Dedifferentiated amniotic fluid mesenchymal stem cell (primary cell): ENCODE measurements around the gene SV2C.
"Not testable (repeated sequence)": the region's sequence is repeated elsewhere in the genome, so short reads cannot be mapped to it uniquely, and the experiment has no call there.

Experiments used
- DNase-seq: peaks from one replicate; pipeline ENCODE4 v3.0.0-alpha.2; 2016; ENCODE audit errors: extremely low spot score

SV2C gene

DNA sequence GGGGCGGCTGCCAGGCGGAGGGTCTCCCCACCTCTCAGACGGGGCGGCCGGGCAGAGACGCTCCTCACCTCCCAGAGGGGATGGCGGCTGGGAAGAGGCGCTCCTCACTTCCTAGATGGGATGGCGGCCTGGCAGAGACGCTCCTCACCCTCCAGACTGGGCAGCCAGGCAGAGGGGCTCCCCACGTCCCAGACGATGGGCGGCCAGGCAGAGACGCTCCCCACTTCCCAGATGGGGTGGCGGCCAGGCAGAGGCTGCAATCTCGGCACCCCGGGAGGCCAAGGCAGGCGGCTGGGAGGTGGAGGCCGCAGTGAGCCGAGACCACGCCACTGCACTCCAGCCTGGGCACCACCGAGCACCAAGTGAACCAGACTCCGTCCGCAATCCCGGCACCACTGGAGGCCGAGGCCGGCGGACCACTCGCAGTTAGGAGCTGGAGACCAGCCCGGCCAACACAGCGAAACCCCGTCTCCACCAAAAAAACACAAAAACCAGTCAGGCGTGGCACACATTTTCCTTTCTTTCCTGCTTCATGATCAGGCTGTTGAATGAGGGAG is 253.1 kb downstream of the SV2C start:
- not testable (repeated sequence) for DNase-seq

DNA sequence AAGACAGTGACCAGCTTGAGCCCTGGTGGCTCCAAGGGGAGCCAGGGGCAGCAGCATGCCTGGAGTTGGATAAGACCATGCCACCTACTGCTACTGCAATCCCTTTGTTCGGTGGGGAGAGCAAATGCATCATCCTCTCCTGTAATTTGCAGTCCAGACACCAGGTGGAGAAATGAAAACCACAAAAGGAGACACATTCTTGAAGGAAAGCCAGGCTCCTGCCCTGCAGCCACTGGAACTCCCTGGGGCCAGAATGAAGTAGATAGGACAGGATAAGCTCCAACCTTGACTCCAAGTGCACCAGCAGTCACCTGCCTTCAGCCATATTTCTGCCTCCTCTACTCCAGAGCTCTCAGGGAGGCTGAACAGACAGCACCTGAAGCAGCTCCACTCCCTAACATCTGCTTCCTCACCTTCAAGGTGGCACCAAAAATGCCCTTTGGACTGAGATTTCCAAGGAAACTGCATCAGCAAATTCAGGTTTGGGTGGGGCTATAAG is 254.8 kb downstream of the SV2C start:
- no peak for DNase-seq

DNA sequence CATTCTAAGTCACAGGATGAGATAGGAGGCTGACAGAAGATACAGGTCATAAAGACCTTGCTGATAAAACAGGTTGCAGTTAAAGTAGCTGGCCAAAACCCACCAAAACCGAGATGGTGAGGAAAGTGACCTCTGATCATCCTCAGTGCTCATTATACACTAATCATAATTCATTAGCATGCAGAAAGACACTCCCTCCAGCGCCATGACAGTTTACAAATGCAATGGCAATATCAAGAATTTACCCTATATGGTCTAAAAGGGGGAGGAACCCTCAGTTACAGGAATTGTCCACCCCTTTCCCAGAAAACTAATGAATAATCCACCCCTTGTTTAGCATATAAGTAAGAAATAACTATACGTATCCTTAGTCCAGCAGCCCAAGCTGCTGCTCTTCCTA is 256.7 kb downstream of the SV2C start:
- DNase-seq: no peak

GRCh38 chr5:76341651-76342334 is 258.6 kb downstream of the SV2C start:
- no peak for DNase-seq

- no peak for DNase-seq
Measured at GRCh38 chr5:76342474-76342873, 259.3 kb downstream of the SV2C start.

DNA sequence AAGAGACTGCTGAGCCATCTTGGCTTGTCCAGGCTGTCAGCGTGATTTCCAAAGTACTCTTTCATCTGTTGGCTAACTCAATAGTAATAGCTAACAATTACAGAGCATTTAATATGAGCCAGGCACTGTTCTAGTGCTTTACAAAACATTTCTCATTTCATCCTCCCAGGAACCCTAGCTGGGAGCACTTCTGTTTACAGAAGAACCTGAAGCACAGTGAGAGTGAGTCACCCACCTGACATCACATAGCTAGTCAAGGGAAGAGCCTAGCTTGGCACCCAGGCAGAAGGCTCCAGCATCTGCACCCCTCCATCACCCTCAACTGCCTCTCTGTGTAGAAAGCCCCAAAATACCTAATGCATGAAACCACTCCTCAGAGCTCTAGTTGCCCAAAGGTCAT is 262.4 kb downstream of the SV2C start:
- DNase-seq: no peak

DNA sequence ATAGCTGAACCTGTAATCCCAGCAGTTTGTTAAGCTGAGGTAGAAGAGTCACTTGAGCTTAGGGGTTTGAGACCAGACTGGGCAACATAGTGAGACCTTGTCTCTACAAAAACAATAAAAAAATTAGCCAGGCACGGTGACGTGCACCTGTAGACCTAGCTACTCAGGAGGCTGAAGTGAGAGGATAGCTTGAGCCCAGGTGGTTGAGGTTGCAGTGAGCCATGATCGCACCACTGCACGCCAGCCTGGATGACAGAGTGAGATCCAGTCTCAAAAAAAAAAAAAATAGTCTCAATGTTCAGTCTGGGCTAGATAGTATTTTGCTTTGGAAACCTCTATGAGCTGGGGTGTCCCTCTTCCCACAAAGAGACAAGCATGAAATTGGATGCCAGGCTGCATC is 268.0 kb downstream of the SV2C start:
- DNase-seq: no peak

GRCh38 chr5:76351577-76351976 is 268.4 kb downstream of the SV2C start:
- DNase-seq: no peak

DNA sequence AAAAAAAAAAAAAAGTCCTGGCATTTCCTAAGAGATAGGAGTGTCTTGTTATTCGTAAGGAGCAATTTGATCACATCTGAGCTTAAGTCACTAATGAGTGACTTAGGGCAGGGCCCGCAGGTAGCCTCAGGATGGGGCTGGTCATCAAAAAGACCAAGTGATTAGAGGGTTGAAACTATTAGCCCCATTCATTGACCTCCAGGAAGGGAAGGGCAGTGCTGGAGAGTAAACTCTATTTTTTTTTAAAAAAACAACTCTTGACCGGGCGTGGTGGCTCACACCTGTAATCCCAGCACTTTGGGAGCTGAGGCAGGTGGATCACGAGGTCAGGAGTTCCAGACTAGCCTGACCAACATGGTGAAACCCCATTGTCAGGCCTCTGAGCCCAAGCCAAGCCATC is 273.7 kb downstream of the SV2C start:
- DNase-seq: no peak

DNA sequence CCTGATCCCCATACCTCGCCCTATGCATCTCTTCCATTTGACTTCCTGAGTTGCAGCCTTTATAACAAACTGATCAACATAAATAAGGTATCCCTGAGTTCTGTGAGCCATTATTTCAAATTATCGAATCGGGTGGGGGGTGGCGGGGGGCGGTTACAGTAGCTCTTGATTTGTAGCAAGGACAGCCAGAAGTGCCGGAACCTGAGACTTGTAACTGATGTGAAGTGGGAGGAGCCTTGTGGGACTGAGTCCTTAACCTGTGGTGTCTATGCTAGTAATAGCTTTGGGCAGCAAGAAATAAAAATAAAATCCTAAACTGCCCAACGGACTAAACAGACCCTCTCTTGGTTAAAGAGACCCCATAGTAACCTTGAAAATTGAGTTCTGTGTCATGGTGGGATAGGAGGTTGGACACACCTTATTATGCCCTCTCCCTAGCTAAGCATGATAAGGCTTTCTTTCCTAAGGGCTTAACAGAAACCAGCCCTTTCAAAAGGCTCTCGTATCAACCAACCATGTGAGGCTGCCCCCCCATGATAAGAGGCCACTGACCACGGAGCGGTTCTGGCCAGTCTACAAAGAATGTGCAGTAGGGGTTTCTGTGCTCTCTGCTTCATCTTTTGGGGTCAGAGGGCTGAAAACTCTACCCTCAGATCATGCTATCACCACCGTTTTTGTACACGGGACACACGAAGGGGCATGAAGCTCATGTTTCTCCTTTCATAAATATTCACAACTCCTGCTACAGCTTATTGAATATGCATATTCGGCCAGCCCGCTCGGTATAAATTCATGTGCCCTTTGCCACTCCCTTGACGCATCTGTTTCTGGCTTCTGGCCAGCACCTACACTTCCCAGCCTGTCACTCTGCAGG is 280.4 kb downstream of the SV2C start:
- no peak for DNase-seq

- no peak for DNase-seq
Measured at GRCh38 chr5:76364226-76364589, 281.0 kb downstream of the SV2C start.

- no peak for DNase-seq
Measured at GRCh38 chr5:76365561-76365960, 282.4 kb downstream of the SV2C start.

- DNase-seq: no peak
Measured at GRCh38 chr5:76366596-76366995, 283.4 kb downstream of the SV2C start.

DNA sequence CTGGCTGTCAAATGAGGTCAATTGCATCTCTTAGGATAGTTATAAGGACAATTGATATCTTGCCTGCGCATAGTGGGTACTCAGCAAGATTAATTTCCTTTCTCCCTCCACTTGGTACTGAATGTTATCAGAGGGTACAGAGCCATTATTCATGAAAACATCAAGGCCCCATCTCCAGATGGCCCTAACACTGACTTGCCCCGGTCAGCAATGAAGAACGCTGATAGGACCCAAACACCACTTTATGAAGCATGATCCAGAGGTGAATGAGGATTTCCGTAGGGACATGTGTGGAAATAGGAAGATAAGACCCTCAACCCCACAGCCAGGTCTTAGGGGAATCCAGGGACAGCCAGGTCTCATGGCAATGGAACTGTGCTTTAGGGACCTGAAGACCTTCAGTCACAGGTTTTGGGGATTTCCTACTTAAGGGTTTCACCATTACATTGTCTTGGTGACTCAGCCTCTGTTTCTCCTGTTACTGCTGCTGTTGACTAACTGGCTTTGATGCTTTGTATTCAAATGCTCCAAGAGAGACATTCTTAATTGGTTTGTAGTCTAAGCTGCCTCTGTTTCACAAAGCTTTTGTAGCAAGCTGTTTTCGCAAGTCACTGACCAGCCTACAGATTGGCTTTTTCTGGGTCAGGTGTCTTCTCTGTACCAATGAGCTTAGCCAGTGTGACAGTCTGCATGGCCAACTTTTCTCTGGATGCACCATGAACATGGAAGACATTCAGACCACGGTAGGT is 284.6 kb downstream of the SV2C start:
- no peak for DNase-seq

DNA sequence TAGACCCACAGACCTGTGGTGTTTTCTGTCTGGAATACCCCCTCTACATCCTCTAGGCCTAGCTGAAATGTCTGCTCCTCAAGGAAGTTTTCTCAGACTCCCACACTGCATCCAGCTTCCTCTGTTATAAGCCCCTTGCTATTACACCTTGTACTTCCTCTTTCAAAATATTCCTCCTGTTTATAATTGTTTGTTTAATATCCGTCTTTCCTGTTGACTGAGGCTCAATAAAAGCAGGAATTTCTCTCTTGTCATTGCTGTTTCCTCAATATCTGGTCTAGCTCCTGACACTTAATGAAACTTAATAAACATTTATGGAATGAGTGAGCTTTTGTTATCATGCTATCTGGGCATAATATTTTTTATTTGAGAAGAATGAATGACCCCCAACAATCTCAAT is 285.8 kb downstream of the SV2C start:
- DNase-seq: no peak

GRCh38 chr5:76369668-76370067 is 286.5 kb downstream of the SV2C start:
- DNase-seq: not testable (repeated sequence)

DNA sequence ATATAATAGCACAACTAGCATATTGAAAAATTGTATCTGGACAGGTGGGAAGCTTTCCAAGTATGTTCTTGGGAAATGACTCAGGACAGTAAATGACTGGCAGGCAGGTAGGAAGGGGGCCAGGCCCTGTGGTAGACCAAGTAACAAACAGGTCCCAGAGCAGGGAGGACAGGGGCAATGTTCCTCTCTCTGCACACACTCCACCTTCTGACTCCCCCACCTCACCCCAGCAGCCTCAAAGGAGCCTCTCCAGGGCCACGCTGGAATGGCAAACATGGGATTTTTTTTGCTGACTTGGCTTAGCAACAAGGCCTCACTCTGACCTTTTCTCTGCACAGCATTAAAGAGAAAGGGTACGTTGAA is 288.8 kb downstream of the SV2C start:
- no peak for DNase-seq

DNA sequence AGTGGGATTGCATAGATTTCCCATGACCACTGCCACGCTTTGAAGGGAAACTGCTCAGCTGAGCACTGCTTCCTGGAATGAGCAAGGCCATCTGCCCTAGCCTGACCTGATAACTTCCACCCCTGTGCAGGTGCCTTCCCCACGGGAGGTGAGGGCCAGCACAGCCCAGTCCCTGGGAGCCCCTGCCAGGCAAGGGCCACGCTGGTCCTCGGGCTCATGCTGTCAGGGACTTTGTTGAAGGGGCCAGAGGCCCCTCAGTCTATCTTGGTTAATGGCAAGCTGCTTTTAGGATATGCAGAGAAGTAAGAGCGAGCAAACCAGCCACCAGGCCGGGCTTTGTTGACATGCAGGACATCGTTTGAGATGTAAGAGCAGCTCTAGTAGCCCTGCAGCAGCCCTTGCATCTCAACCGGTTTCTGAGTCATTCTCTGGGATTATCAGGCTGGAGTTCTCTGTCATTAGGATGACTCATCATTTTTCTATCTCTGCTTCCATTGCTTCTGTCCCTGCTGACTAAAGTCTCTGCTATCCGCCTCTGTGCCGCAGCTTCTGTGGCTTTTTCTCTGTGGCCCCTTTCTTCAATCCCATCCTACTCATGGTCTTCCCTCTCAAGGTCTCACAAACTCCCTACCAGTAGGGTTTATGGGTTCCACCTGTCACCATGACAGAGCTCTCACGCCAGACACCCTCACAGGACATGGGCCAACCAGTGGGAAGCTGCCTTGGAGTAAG is 289.3 kb downstream of the SV2C start:
- peak; percentile 66 for DNase-seq

DNA sequence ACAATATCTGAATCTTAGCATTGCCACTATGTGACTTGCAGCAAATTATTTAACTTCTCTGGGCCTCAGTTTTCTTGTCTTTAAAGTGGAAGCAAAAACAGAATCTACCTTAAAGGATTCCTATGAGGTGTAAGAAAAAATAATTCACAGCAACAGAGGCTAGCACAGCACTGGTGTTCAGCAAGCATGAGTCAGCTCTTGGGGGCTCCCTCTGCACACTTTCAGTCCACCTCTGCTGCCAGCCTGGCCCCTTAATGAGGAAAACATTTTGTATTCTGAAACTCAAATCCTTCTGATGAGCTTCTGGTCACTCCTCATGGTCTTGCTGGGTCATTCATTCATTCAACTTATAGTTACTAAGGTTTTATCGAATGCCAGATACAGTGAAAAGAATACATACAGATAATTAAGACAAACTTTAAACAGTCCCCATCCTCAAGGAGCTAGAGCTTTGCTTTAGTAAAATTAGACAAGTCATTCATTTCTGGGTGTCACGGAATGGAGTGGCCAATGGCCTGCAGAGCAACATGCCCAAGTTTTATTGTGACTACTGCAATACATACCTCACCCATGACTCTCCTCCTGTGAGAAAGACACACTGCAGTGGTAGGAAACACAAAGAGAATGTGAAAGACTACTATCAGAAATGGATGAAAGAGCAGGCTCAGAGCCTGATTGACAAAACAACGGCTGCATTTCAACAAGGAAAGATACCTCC is 293.1 kb downstream of the SV2C start:
- DNase-seq: no peak

DNA sequence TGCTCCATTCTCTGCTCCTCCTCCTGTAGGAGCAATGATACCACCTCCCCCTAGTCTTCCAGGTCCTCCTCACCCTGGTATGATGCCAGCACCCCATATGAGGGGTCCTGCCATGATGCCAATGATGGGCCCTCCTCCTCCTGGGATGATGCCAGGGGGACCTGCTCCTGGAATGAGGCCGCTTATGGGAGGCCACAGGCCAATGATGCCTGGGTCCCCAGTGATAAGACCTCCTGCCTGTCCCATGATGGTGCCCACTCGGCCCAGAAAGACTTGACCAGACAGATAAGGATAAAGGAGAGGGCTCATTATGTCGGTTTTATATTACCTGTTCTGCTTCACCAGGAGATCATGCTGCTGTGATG is 293.7 kb downstream of the SV2C start:
- DNase-seq: no peak

DNA sequence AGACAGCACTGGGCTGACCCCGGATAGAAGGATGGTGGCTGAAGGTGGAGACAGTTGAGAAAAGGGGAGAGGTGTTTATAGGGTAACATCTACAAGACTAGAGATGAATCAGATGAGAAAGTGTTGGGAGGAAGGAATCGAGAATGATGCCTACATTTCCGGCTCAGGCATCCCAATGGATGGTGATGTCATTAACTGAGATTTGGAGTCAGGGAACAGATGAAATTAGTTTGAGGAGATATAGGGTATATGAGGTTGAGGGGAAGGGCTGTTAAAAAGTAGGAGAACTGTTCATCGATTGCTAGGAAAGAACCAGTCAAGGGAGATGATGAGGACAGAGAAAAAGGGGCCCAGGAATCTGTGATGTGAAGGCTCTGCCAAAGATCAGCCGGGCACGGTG is 295.2 kb downstream of the SV2C start:
- DNase-seq: no peak
